ENCODE data around the gene WLS. TPM values are rescaled to one million over a fixed set of nuclear protein-coding genes. Genes with fewer than 3 reads are reported as not detected.

WLS gene
- total RNA-seq, 1 donor from 2014 or later: 29.9 TPM

DNA sequence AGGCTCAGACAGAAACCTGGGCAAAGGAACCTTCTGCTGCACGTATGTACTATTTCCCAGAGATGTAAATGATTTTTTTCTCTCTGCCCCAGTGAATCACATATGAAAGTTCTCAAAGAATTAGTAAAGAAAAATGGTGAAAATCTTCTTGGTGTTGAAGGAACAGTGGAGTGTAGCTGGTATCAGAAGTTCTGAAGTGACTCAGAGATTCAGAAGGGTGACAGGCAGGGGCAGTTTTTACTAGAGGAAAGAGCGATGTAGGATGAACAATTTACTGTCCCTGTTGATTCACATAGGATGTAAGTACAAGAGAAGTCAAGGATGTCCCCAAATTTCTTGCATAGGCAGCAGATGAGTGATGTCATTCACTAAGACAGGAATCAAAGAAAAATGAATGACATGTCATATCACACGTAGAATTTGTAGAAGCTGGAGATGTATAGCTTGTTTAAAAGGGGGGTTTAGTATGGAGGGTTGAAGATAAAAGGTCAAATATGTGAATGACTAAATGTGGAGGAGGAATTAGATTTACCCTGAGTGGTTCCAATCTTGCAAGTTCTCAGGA lies 26.4 kb downstream of the WLS start:
- TF ChIP-seq, protein P1, sequence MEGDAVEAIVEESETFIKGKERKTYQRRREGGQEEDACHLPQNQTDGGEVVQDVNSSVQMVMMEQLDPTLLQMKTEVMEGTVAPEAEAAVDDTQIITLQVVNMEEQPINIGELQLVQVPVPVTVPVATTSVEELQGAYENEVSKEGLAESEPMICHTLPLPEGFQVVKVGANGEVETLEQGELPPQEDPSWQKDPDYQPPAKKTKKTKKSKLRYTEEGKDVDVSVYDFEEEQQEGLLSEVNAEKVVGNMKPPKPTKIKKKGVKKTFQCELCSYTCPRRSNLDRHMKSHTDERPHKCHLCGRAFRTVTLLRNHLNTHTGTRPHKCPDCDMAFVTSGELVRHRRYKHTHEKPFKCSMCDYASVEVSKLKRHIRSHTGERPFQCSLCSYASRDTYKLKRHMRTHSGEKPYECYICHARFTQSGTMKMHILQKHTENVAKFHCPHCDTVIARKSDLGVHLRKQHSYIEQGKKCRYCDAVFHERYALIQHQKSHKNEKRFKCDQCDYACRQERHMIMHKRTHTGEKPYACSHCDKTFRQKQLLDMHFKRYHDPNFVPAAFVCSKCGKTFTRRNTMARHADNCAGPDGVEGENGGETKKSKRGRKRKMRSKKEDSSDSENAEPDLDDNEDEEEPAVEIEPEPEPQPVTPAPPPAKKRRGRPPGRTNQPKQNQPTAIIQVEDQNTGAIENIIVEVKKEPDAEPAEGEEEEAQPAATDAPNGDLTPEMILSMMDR (IDR thresholded peaks at IDR 0.05): no peak
- Histone ChIP-seq H3K36me3 (no peaks in the 10 kb centered on the region), H3K27me3 (no peaks in the 10 kb centered on the region), H3K27ac (no peak overlapping the region), H3K4me3 (no peak overlapping the region), H3K9me3 (no peaks in the 10 kb centered on the region), H3K4me1 (peaks cover 0 to 21% of the 10 kb centered on the region in 2 donors)
- intact Hi-C loops (cut with DNase I): no loop called here
- DNase-seq (ENCODE audit: low spot score in 2 of 2): no peak

DNA sequence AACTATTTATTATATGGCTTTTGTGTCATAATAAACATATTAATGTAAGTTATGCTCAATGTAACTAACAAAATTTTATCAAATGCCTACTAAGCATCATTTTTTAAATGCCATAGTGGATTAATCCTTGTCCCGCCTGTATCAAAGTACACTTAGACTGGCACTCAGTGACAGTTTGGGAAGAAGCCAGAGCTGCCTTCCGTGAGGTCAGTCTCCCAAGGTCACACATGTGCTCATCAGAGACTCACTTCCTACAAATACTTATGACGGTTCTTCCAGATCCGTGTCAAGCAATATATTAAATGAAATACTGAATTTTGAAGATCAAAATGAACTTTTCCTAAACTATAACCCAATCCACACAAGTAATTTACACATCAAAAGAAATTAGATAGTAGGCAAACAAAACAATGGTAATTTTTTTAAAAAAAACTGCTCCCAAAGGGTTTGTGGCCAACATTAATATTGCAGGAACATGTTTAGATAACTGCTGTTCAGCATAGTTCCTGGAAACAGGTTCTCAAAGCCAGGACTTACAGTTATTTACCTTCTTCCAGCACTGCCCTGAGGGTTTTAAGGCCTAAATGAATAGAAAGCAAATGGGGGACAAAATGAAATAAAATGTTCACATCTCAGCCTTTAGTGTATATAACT lies 27.2 kb downstream of the WLS start:
- H3K4me3 ChIP-seq: no peak overlapping the region
- intact Hi-C loops (cut with DNase I): no loop called here
- H3K36me3 ChIP-seq: no peaks in the 10 kb centered on the region
- TF ChIP-seq, protein P1 (IDR thresholded peaks at IDR 0.05): no peak
- H3K9me3 ChIP-seq: no peaks in the 10 kb centered on the region
- no peak overlapping the region for H3K27ac ChIP-seq
- H3K27me3 ChIP-seq: no peaks in the 10 kb centered on the region
- peaks cover 0 to 20% of the 10 kb centered on the region in 2 donors for H3K4me1 ChIP-seq
- no peak for DNase-seq (ENCODE audit: low spot score in 2 of 2)

DNA sequence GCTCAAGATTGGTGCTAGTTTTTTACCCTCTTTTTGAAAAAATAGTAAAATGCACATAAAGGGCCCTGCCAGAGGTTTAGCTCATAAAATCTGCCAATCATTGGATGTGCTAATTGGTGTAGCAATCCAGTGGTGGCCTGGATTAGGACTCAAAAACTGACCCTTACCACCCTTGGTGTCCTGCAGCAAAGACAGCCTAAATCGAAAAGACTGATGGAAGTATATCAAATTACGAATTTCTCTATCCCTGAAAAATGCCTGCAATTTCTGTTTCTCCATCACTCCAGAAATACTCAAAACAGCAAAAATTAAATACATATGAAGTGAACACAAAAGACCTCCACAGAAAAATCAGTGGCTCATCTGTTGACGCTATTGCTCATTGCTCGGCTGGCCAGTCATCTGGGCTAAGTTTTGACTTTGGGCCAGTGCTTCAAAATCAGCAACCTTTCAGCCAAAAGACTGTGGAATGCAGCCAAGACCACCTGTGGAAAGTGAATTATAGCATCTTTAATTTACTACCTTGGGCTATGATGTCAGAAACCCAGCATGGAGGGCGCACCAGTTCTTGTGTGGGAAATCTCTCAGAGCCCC lies 30.0 kb downstream of the WLS start:
- no peaks in the 10 kb centered on the region for H3K36me3 ChIP-seq
- H3K27me3 ChIP-seq: no peaks in the 10 kb centered on the region
- H3K9me3 ChIP-seq: no peaks in the 10 kb centered on the region
- intact Hi-C loops (cut with DNase I): no loop called here
- peak overlapping the region in 1 of 2 donors; percentile 3 for H3K27ac ChIP-seq
- H3K4me3 ChIP-seq: no peak overlapping the region
- DNase-seq (ENCODE audit: low spot score in 2 of 2): no peak
- H3K4me1 ChIP-seq: peaks cover 0 to 21% of the 10 kb centered on the region in 2 donors
- TF ChIP-seq, protein P1 (IDR thresholded peaks at IDR 0.05): no peak

DNA sequence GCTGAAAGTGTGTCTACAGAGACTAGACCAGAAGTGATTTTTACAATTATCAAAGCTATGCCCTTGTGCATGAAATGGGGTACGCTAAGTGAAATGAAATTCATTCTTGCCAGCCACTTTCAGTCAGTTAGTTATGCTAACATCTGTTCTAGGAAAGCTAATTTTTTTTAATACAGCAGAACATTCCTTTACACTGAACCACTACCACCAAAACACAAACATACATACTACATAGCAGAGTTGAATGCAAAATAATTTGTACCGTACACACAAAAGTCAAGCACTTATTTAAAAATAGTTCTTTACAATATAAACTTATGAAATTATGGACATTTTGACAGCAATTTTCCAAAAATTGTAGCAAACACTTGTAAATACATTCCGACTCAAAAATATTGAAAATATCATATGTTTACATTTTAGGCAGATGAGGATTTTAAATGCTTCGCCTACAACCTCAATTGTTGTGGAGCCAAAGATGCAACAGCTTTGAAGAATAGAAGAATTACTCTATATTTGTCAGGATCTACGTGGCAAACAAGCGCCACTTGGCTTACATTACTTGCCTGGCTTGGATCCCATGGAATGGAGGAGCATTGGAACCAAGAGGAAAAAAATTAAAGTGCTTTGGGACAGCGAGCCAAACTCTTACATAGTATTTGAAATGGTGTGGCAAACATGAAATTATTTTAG lies 30.6 kb downstream of the WLS start:
- H3K4me3 ChIP-seq: peak overlapping the region in 1 of 2 donors; percentile 26
- no peaks in the 10 kb centered on the region for H3K9me3 ChIP-seq
- intact Hi-C loops (cut with DNase I): no loop called here
- no peaks in the 10 kb centered on the region for H3K27me3 ChIP-seq
- TF ChIP-seq, protein P1 (IDR thresholded peaks at IDR 0.05): no peak
- H3K4me1 ChIP-seq: peaks cover 0 to 23% of the 10 kb centered on the region in 2 donors
- H3K36me3 ChIP-seq: no peaks in the 10 kb centered on the region
- peak overlapping the region in 1 of 2 donors; percentile 3 for H3K27ac ChIP-seq
- DNase-seq (ENCODE audit: low spot score in 2 of 2): no peak

DNA sequence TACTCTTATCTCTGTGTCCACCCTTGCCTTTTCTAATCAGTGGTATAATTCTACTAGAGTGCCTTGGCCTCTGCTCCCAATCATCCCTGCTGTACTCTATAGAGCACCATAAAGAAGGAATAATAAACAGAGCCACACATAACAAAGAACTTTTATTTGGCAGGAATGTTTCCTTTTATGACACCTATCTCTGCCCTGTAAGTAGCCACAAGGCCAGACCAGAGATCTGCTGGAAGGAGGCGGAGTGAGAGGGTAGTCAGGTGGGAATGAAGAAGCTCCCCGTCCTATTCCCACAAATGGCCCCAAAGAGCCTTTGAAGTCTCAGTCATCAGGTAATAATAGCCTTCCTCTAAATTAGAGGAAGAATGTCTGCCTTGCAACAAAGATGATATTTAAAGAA lies 32.7 kb downstream of the WLS start:
- Histone ChIP-seq H3K4me1 (peaks cover 0 to 23% of the 10 kb centered on the region in 2 donors), H3K27ac (no peak overlapping the region), H3K27me3 (no peaks in the 10 kb centered on the region), H3K4me3 (no peak overlapping the region), H3K9me3 (no peaks in the 10 kb centered on the region), H3K36me3 (no peaks in the 10 kb centered on the region)
- no peak for DNase-seq (ENCODE audit: low spot score in 2 of 2)
- intact Hi-C loops (cut with DNase I): no loop called here
- TF ChIP-seq, protein P1 (IDR thresholded peaks at IDR 0.05): no peak
